ENCODE measurements around the gene HMGB2. TPM values are rescaled to one million over a fixed set of nuclear protein-coding genes. Genes with fewer than 3 reads are reported as not detected.

The HMGB2 gene
- total RNA-seq, 2 experiments from 2014 or later = 697 to 810 TPM

GRCh38 chr4:173328236-173328901 lies 5.8 kb downstream of the HMGB2 start:
- CTCF ChIA-PET (ENCODE audit: unreplicated experiment) = no interaction called here
- POLR2A ChIA-PET = interaction anchor here (2.4 to 14.1 kb wide), 2 partner anchors 18 to 41 kb away, joined by 12 to 336 read pairs; partner anchors contain the start of gene SAP30
- DNase-seq (ENCODE audit: low spot score) = no peak

GRCh38 chr4:173325007-173325736 lies 9.0 kb downstream of the HMGB2 start:
- Histone ChIP-seq H2AFZ (ENCODE audit: low read length) (no peak overlapping the region), H3K4me3 (ENCODE audit: low read depth, low read length, poor library complexity, severe bottlenecking) (no peak overlapping the region), H3K27ac (ENCODE audit: low read depth, low read length, poor library complexity, severe bottlenecking) (no peak overlapping the region), H3K9me2 (ENCODE audit: insufficient read depth, low read length) (no peaks in the 10 kb centered on the region), H3K4me2 (ENCODE audit: low read length) (no peak overlapping the region), H3K4me1 (ENCODE audit: insufficient read depth, low read length, poor library complexity, severe bottlenecking) (peaks cover 5% of the 10 kb centered on the region), H3K36me3 (ENCODE audit: insufficient read depth, low read length) (peaks cover 95% of the 10 kb centered on the region), H3K79me2 (ENCODE audit: insufficient read depth, low read depth, low read length) (peaks cover 10% of the 10 kb centered on the region), H3K9me3 (ENCODE audit: low read length) (no peaks in the 10 kb centered on the region), H4K20me1 (ENCODE audit: insufficient read depth, low read length) (peaks cover 17% of the 10 kb centered on the region; the same call in 1 of the 2 replicates)
- no TSS peak for BruUV-seq (replicated peaks)
- intact Hi-C loops (cut with micrococcal nuclease; ENCODE audit: unreplicated experiment) = no loop called here
- POLR2A ChIA-PET = interaction anchor here (0.7 kb wide), 1 partner anchor 47 kb away, joined by 3 read pairs; no protein-coding TSS in a partner anchor
- no peak for DNase-seq (ENCODE audit: low spot score)
- TF ChIP-seq EZH2phosphoT487 (IDR thresholded peaks at IDR 0.05; ENCODE audit: borderline replicate concordance, low read depth, low read length) = no peak
- TF ChIP-seq, protein P1, sequence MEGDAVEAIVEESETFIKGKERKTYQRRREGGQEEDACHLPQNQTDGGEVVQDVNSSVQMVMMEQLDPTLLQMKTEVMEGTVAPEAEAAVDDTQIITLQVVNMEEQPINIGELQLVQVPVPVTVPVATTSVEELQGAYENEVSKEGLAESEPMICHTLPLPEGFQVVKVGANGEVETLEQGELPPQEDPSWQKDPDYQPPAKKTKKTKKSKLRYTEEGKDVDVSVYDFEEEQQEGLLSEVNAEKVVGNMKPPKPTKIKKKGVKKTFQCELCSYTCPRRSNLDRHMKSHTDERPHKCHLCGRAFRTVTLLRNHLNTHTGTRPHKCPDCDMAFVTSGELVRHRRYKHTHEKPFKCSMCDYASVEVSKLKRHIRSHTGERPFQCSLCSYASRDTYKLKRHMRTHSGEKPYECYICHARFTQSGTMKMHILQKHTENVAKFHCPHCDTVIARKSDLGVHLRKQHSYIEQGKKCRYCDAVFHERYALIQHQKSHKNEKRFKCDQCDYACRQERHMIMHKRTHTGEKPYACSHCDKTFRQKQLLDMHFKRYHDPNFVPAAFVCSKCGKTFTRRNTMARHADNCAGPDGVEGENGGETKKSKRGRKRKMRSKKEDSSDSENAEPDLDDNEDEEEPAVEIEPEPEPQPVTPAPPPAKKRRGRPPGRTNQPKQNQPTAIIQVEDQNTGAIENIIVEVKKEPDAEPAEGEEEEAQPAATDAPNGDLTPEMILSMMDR (conservative IDR thresholded peaks at IDR 0.05; ENCODE audit: low read length) = no peak
- CTCF ChIA-PET (ENCODE audit: unreplicated experiment) = no interaction called here

More at GRCh38 chr4:173328236-173328901, 5.8 kb downstream of the HMGB2 start:
- TF ChIP-seq EZH2phosphoT487 (IDR thresholded peaks at IDR 0.05; ENCODE audit: borderline replicate concordance, low read depth, low read length) = no peak
- TF ChIP-seq, protein P1 (conservative IDR thresholded peaks at IDR 0.05; ENCODE audit: low read length) = no peak
- intact Hi-C loops (cut with micrococcal nuclease; ENCODE audit: unreplicated experiment) = no loop called here
- no peak overlapping the region for H3K4me2 ChIP-seq (ENCODE audit: low read length)
- H3K79me2 ChIP-seq (ENCODE audit: insufficient read depth, low read depth, low read length) = peaks cover 41% of the 10 kb centered on the region
- H4K20me1 ChIP-seq (ENCODE audit: insufficient read depth, low read length) = peaks cover 37% of the 10 kb centered on the region; the same call in 1 of the 2 replicates
- no peak overlapping the region for H3K4me3 ChIP-seq (ENCODE audit: low read depth, low read length, poor library complexity, severe bottlenecking)
- H3K9me2 ChIP-seq (ENCODE audit: insufficient read depth, low read length) = no peaks in the 10 kb centered on the region
- H3K36me3 ChIP-seq (ENCODE audit: insufficient read depth, low read length) = peaks cover 96% of the 10 kb centered on the region
- BruUV-seq (replicated peaks) = no TSS peak
- H3K9me3 ChIP-seq (ENCODE audit: low read length) = no peaks in the 10 kb centered on the region
- H3K4me1 ChIP-seq (ENCODE audit: insufficient read depth, low read length, poor library complexity, severe bottlenecking) = peaks cover 26% of the 10 kb centered on the region
- H3K27ac ChIP-seq (ENCODE audit: low read depth, low read length, poor library complexity, severe bottlenecking) = no peak overlapping the region
- H2AFZ ChIP-seq (ENCODE audit: low read length) = no peak overlapping the region
